Measurements from ENCODE around the gene ANLN. TPM values are rescaled to one million over a fixed set of nuclear protein-coding genes. Genes with fewer than 3 reads are reported as not detected.

The ANLN gene
- total and polyA plus RNA-seq, 2 experiments from 2014 or later = 10.1 to 56.7 TPM

DNA sequence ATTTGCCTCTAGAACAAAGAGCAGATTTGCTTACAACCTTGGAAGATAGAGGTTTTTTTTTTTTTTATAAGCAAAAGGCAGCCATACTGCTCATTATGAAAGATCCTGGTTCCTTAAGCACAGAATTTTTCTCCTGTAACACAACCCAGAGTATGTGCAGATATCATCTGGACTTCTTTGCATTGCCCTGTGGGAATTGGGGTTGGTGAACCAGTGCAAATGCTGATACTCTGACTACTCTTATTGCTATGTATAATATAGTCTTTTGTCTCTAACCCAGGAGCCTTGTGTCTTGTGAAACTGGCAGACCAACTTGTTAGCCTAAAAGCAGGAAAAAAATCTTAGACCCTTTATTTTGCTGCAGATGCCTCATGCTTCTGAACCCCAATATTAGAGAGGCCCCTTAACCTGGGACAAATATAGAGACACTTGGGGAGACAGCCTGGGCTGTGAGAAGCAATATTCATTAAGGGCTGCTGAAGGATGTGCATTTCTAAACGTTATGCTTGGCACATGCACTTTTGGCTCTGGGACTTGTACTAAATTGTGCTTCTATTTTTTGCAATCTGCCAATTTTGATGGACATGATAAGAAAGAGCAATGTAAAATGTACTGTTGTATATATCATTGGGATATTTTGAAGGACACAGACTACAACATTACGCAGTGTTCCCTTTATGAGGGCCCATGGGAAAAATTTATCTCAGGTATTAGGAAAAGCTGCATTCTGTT is 78.9 kb downstream of the ANLN start:
- H3K27me3 ChIP-seq = no peaks in the 10 kb centered on the region
- TF ChIP-seq, protein P1, sequence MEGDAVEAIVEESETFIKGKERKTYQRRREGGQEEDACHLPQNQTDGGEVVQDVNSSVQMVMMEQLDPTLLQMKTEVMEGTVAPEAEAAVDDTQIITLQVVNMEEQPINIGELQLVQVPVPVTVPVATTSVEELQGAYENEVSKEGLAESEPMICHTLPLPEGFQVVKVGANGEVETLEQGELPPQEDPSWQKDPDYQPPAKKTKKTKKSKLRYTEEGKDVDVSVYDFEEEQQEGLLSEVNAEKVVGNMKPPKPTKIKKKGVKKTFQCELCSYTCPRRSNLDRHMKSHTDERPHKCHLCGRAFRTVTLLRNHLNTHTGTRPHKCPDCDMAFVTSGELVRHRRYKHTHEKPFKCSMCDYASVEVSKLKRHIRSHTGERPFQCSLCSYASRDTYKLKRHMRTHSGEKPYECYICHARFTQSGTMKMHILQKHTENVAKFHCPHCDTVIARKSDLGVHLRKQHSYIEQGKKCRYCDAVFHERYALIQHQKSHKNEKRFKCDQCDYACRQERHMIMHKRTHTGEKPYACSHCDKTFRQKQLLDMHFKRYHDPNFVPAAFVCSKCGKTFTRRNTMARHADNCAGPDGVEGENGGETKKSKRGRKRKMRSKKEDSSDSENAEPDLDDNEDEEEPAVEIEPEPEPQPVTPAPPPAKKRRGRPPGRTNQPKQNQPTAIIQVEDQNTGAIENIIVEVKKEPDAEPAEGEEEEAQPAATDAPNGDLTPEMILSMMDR (IDR thresholded peaks at IDR 0.05; ENCODE audit: low read depth, low read length) = no peak
- no peak overlapping the region for H3K27ac ChIP-seq
- H3K4me1 ChIP-seq (ENCODE audit: low read depth) = no peaks in the 10 kb centered on the region
- DNase-seq (ENCODE audit: low read depth in 1 of 2, low spot score in 1 of 2) = peak in 1 of 2 donors; percentile 59
- no peaks in the 10 kb centered on the region for H3K36me3 ChIP-seq
- no peak overlapping the region for H3K4me3 ChIP-seq
- H3K9me3 ChIP-seq (ENCODE audit: low read depth) = no peaks in the 10 kb centered on the region

DNA sequence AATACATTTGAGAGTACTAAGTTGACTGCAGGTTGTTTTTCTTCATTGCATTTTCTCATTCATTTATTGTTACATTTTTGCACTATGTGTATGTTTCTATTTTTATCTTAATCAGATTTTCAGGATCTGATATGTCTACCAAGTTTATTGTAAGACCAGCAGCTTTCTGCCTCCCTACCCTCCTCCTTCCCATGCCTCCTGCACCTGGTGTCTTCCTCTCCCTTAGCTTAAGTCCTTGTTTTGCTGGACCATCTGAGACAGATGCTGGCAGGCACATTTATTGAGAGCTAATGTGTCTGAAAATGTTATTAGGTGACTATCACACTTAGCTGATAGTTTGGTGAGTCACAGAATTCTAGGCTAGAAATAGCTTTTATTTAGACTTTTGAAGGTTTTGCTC is 79.6 kb downstream of the ANLN start:
- Histone ChIP-seq H3K36me3 (no peaks in the 10 kb centered on the region), H3K27ac (no peak overlapping the region), H3K27me3 (no peaks in the 10 kb centered on the region), H3K4me1 (ENCODE audit: low read depth) (no peaks in the 10 kb centered on the region), H3K9me3 (ENCODE audit: low read depth) (no peaks in the 10 kb centered on the region), H3K4me3 (no peak overlapping the region)
- TF ChIP-seq, protein P1 (IDR thresholded peaks at IDR 0.05; ENCODE audit: low read depth, low read length) = no peak
- no peak for DNase-seq (ENCODE audit: low read depth in 1 of 2, low spot score in 1 of 2)

DNA sequence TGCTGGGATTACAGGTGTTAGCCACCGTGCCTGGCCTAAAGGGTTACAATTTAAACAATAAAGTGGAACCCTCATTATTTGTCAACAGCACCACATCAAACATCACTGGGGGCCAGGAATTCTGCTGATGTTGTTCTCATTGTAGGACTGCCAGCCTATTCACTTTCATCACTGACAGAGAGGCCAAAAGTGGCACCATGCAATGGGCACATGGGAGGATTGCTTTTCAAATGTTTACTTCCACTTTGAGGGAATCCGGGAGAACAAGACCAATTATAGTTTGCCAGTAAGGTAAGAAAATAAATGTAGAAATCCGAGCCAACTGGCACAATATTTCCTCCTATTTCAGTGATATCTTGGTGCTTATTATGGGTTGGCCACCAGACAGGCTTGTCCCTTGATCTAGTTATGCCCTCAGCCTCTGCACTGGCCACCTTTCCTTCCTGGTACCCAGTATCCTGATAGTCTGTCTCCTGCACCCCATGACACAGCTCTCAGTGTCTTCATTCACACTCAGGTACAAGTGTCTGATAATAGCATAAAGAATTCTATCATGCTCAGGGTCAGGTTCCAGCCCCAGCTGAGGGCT is 82.6 kb downstream of the ANLN start:
- TF ChIP-seq, protein P1 (IDR thresholded peaks at IDR 0.05; ENCODE audit: low read depth, low read length) = no peak
- Histone ChIP-seq H3K27ac (no peak overlapping the region), H3K36me3 (no peaks in the 10 kb centered on the region), H3K4me1 (ENCODE audit: low read depth) (no peaks in the 10 kb centered on the region), H3K4me3 (no peak overlapping the region), H3K9me3 (ENCODE audit: low read depth) (no peaks in the 10 kb centered on the region), H3K27me3 (no peaks in the 10 kb centered on the region)
- DNase-seq (ENCODE audit: low read depth in 1 of 2, low spot score in 1 of 2) = no peak

DNA sequence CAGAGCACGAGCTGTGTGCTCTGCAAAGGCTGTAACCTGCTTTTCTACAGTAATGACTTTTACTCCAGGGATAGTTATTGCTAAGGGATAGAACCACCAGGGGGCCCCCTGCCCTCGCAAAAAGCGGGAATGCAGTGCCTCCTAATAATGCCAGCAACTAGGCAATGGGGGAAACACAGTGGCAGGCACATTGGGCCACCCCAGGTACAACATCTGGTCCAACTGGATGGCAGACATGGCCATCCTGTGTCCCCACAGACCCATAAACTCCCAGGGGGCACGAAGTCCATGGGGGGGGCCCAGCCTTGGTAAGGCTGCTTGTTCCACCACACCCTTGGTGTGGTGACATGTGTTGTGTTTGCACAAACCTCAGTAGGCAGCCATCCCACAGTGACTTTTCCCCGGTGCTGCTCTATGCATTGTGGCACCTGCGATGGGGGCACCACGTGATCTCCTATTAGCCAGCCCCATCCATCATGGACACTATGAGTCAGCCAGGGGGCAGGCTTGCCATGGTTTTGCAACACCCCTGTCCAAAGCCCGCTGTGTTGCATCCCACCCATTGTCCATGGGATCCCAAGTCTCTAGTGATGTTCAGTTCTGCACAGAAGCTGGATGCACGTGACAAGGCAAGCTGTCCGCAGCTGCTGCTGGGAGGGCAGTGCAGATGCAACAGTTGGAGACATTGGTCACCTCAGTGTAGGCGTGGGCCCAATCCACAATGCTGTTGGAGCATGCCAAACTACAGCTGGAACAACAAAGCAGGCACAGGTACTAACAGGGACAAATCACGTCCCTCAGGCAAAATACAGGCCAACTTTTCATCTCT is 84.0 kb downstream of the ANLN start:
- H3K36me3 ChIP-seq = no peaks in the 10 kb centered on the region
- no peaks in the 10 kb centered on the region for H3K4me1 ChIP-seq (ENCODE audit: low read depth)
- no peaks in the 10 kb centered on the region for H3K27me3 ChIP-seq
- no peak overlapping the region for H3K4me3 ChIP-seq
- H3K27ac ChIP-seq = no peak overlapping the region
- TF ChIP-seq, protein P1 (IDR thresholded peaks at IDR 0.05; ENCODE audit: low read depth, low read length) = peak; percentile 66
- DNase-seq (ENCODE audit: low read depth in 1 of 2, low spot score in 1 of 2) = peak; percentile 48 to 72
- no peaks in the 10 kb centered on the region for H3K9me3 ChIP-seq (ENCODE audit: low read depth)

DNA sequence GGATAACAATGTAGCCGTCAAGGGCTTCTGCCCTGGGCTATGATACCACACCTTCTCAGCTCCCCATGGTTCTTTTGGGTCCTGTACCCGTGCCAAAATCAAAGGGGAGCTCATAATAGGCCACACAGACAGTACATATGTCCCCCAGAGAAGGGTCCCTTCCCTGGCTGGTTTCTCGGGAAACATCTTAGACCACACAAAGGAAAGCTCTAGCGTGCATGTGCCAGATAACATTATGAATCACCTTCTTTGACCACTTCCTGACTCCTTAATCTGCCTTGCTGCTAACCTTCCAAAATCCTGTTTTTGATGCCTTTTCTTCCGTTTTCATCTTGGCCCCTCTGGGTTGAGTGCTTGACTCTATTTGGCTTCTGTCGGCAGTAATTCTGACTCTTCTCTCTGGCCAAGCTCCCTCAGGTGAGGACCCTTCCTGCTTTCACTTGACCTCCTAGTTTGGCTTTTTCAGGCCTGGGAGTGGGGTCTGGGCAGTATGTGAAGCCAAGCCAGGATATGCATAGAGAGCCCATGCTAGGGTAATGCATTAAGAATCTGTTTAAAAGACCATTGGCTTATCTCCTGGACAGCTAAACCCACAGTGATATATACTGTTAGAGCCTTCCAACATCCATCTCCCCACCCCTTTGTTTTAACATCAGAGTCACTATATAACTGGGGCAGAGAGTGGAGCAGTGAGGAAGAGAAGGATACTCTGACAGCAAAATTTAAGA is 84.8 kb downstream of the ANLN start:
- Histone ChIP-seq H3K27ac (no peak overlapping the region), H3K27me3 (no peaks in the 10 kb centered on the region), H3K9me3 (ENCODE audit: low read depth) (no peaks in the 10 kb centered on the region), H3K4me1 (ENCODE audit: low read depth) (no peaks in the 10 kb centered on the region), H3K36me3 (no peaks in the 10 kb centered on the region), H3K4me3 (no peak overlapping the region)
- TF ChIP-seq, protein P1 (IDR thresholded peaks at IDR 0.05; ENCODE audit: low read depth, low read length) = no peak
- peak in 1 of 2 donors; percentile 53 for DNase-seq (ENCODE audit: low read depth in 1 of 2, low spot score in 1 of 2)
